Measurements from ENCODE around the gene SYF2.

SYF2 gene

GRCh38 chr1:25194054-25194453 lies 38.2 kb downstream of the SYF2 start:
- TF ChIP-seq GATA3 (IDR thresholded peaks at IDR 0.05; ENCODE audit: low read depth, low read length) (no peak), GATA2 (IDR thresholded peaks at IDR 0.05; ENCODE audit: low read depth, low read length) (no peak)

DNA sequence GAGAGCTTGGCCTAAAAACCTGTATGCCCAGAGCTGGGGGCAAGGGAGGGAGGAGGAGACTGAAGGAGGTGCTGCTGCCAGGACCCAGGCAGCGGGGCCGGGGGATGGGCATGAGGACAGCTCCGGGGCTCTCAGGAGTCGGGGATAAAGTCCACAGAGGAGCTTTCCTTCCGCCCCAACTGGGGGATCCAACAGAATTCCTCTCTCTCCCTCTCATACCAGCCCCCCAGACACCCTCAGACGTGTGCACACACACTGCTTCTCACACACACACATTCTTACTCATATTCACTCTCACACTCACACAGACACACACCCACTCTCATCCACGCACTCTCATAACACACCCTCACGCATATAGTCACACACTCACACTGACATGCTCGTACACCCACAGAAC lies 39.1 kb downstream of the SYF2 start:
- no peak for TF ChIP-seq GATA2 (IDR thresholded peaks at IDR 0.05; ENCODE audit: low read depth, low read length)
- TF ChIP-seq GATA3 (IDR thresholded peaks at IDR 0.05; ENCODE audit: low read depth, low read length): no peak

DNA sequence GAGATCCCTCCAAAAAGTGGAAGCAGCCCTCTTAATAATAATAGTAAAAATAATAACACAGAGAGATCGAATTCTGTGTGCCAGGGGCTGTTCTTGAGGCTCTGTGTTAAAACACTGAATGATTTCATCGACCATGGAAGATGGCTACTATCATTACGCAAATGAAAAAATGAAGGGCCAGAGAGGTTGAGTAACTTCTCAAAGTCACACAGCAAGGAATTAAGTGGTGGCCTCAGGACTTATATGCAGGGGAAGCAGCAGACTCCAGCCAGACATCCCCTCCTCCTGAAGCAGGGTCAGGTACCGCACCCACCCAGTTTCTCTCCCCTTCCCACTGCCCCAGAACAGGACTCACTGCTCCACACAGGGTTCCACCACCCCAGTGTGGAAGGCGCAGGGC lies 40.1 kb downstream of the SYF2 start:
- no peak for TF ChIP-seq GATA3 (IDR thresholded peaks at IDR 0.05; ENCODE audit: low read depth, low read length)
- TF ChIP-seq GATA2 (IDR thresholded peaks at IDR 0.05; ENCODE audit: low read depth, low read length): no peak

DNA sequence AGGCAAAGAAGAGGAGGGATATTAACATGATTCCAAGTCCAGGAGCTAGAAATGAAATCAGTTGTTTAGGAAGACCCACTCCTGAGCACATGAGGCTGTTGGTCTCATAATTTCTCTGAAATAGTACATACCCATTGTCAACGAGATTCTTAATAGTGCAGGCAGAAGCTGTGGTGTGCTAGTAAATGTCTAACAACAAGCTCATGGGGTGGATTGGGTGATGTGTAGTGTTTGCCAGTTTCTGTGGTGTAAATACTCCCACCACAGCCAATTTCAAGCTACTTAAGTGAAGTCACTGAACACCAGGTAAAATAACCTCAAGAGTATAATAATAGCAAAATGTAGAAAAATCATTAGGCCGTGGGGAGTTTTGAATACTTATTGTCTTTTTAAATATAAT lies 42.0 kb downstream of the SYF2 start:
- TF ChIP-seq GATA2 (IDR thresholded peaks at IDR 0.05; ENCODE audit: low read depth, low read length) (no peak), GATA3 (IDR thresholded peaks at IDR 0.05; ENCODE audit: low read depth, low read length) (no peak)

DNA sequence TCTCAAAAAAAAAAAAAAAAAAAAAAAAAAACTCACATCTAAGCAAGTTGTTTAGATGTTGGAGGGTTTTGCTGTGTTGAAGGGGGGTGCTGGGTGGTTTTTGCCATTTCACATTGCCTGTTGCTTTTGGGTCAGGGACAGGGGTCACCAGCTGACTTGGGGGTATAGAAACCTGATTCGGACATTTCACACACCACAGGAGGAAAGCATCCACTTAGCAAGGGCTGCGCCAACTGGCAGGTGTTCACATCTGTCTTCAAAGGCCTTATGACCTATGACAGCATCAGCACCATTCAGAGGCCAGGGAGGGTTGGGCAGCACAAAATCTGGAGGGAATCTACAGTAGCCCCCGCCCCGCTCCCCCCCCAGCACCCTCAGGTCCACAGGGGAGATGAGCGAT lies 45.2 kb downstream of the SYF2 start:
- TF ChIP-seq GATA3 (IDR thresholded peaks at IDR 0.05; ENCODE audit: low read depth, low read length) (no peak), GATA2 (IDR thresholded peaks at IDR 0.05; ENCODE audit: low read depth, low read length) (no peak)

DNA sequence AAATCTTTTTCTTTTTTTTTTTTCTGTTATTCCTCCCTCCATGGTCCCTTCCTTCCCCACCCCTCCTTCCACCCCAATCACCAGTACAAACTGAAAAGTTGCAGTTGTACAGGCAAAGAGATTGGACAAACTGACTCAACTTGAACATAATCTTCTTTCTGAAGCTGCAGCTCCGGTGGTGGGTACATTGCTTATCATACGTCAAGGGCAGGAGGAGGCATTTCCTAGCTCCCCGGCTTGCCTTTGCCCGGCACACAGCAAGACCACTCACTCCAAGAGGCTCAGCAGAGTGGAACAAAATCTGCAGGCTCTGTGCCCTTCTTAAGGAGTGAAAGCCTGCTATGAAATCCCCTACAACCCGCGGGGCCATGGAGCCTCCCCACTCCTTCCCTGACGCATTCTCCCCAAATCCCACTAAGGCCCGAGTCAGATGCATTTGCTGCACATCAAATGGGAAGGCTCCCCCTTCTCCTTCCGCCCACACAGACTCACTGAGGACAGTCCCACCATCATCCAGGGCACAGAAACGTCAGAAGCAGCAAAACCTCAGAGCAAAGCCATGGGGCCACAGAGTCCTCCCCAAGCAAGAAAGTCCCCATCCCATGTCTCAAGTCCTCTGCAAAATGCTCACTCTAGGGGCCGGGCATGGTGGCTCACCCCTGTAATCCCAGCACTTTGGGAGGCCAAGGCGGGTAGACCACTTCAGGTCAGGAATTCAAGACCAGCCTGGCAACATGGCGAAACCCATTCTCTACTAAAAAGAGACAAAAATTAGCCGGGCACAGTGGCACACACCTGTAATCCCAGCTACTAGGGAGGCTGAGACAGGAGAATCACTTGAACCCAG lies 45.9 kb downstream of the SYF2 start:
- TF ChIP-seq GATA2 (IDR thresholded peaks at IDR 0.05; ENCODE audit: low read depth, low read length) (no peak), GATA3 (IDR thresholded peaks at IDR 0.05; ENCODE audit: low read depth, low read length) (no peak)

GRCh38 chr1:25185409-25186160 lies 46.7 kb downstream of the SYF2 start:
- TF ChIP-seq GATA2 (IDR thresholded peaks at IDR 0.05; ENCODE audit: low read depth, low read length) (no peak), GATA3 (IDR thresholded peaks at IDR 0.05; ENCODE audit: low read depth, low read length) (no peak)

GRCh38 chr1:25184001-25184762 lies 48.1 kb downstream of the SYF2 start:
- TF ChIP-seq GATA3 (IDR thresholded peaks at IDR 0.05; ENCODE audit: low read depth, low read length): no peak
- no peak for TF ChIP-seq GATA2 (IDR thresholded peaks at IDR 0.05; ENCODE audit: low read depth, low read length)

DNA sequence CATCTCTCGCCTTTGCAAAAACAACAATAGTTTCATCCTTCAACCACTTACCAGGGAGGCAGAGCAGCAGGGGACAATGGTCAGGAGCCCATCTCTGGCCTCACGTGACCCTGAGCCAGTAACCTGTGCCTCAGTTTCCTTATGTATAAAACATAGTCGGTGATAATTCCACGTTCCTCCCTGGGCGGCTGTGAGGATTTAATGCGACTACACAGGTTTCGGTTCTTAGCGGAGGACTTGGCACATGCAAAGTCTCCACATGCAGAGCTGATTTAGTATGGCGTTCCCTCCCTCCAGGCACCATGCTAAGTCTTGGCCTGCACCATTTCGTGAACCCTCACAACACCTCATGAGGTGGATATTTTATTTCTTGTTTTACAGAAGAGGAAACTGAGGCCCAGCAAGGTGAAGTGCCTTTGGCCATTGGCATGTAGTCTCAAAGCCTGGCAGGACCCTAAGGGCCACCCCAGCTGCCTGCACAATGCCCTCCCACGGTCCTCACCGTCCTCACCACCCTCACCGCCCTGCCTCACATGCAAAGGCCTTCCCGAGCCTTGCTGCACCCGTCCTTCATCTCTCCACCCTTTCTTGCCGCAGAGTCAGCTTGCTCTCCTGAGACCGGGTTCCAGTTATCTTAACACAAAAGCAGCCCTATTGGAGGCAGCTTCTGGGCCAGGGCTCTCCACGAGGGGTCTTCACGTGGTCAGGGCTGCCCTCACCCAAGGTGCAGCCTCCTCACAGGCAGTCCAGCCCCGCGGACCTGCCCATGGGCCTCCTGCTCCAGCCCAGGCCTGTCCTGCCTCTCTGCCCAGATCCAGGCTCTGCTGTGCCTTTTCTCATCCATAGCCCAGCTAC lies 48.9 kb downstream of the SYF2 start:
- no peak for TF ChIP-seq GATA2 (IDR thresholded peaks at IDR 0.05; ENCODE audit: low read depth, low read length)
- no peak for TF ChIP-seq GATA3 (IDR thresholded peaks at IDR 0.05; ENCODE audit: low read depth, low read length)

DNA sequence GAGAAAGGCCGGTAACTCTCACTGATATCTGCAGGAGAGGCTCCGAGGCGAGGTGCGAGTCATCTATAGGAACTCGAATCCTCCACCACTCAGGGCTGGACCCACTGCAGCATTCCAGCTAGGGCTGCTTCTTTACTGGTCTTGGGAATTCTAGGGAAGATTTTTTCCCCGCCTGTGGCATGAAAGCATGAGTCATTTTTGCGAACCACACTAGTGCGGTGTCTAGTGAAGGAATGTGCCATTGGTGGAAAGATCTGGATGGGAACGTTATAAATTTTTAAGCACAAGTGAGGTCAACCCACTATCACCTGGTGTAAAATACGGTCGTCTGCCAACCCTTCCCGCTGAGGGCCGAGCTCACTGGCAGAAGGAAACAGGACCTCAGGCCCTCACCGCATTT lies 49.7 kb downstream of the SYF2 start:
- TF ChIP-seq GATA3 (IDR thresholded peaks at IDR 0.05; ENCODE audit: low read depth, low read length): no peak
- TF ChIP-seq GATA2 (IDR thresholded peaks at IDR 0.05; ENCODE audit: low read depth, low read length): no peak

DNA sequence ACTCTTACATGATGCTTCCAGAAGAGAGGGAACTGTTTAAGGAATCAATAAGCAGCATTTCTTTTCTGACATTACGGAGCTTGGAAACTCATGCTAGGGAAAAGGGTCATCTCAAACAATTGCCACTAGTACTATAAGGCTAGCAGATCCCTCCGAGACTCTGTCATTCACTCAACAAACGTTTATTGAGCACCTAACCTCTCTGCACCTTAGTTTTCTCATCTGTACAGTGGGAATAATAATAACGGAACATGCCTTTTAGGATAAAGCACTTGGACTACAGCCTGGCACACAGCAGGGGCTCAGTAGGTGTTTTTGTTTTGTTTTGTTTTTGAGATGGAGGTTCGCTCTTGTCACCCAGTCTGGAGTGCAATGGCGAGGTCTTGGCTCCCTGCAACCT lies 51.3 kb downstream of the SYF2 start:
- TF ChIP-seq GATA3 (IDR thresholded peaks at IDR 0.05; ENCODE audit: low read depth, low read length): no peak
- TF ChIP-seq GATA2 (IDR thresholded peaks at IDR 0.05; ENCODE audit: low read depth, low read length): no peak

DNA sequence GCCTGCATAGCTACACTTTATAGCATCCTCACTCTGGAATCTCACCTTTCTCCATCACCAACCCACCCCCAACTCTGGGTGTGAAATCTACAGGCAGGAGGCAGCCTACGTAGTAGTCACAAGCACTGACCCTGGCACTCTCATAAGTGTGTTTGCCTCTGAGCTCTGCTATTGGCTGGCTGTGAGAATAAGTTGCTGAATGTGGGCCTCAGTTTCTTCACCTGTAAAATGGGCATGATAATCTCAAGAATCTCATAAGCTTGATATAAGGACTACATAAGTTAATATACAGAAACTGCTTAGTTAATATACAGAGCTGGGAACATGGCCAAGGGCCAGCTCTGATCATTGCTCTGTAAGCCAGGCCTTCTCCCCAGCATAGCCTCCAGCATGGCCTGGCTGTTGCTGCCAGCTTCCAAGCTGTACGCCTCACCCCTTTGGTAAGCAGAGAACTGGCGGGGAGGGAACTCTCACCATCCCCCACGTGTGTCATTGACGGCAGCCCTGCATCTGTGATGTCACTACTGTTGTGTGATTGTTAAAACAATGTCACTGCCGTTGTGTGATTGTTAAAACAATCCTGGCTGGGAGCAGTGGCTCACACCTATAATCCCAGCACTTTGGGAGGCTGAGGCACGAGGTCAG lies 53.3 kb downstream of the SYF2 start:
- TF ChIP-seq GATA2 (IDR thresholded peaks at IDR 0.05; ENCODE audit: low read depth, low read length) (no peak), GATA3 (IDR thresholded peaks at IDR 0.05; ENCODE audit: low read depth, low read length) (no peak)
